Measurements from ENCODE around the gene RUBCN. TPM values are rescaled to one million over a fixed set of nuclear protein-coding genes. Genes with fewer than 3 reads are reported as not detected.

The RUBCN gene
- 10 to 100 TPM in 2 of 10 donors, 1 to 10 TPM in 8; 6.6 to 13.8 (median 8.5) TPM for polyA plus RNA-seq (ENCODE audit: insufficient read length in 10 of 10)
- long read RNA-seq, donor 1, partial matches to known transcripts: 0 of 2 reads
- long read RNA-seq, donor 1, other reads (novel, unspliced or antisense): 0 of 2 reads
- long read RNA-seq, donor 2, partial matches to known transcripts: 22 of 46 reads
- long read RNA-seq, donor 2, other reads (novel, unspliced or antisense): 24 of 46 reads
- long read RNA-seq, donor 3: 0 reads
- long read RNA-seq, donor 4, partial matches to known transcripts: 0 of 2 reads
- long read RNA-seq, donor 4, other reads (novel, unspliced or antisense): 0 of 2 reads
- long read RNA-seq, donor 5, partial matches to known transcripts: 40 of 70 reads
- long read RNA-seq, donor 5, other reads (novel, unspliced or antisense): 27 of 70 reads
- long read RNA-seq, donor 6, partial matches to known transcripts: 0 of 1 reads
- long read RNA-seq, donor 6, other reads (novel, unspliced or antisense): 0 of 1 reads
- long read RNA-seq, donor 7, partial matches to known transcripts: 0 of 1 reads
- long read RNA-seq, donor 7, other reads (novel, unspliced or antisense): 0 of 1 reads
- long read RNA-seq, donor 8, partial matches to known transcripts: 0 of 1 reads
- long read RNA-seq, donor 8, other reads (novel, unspliced or antisense): 0 of 1 reads
- long read RNA-seq, donor 9: 0 reads

DNA sequence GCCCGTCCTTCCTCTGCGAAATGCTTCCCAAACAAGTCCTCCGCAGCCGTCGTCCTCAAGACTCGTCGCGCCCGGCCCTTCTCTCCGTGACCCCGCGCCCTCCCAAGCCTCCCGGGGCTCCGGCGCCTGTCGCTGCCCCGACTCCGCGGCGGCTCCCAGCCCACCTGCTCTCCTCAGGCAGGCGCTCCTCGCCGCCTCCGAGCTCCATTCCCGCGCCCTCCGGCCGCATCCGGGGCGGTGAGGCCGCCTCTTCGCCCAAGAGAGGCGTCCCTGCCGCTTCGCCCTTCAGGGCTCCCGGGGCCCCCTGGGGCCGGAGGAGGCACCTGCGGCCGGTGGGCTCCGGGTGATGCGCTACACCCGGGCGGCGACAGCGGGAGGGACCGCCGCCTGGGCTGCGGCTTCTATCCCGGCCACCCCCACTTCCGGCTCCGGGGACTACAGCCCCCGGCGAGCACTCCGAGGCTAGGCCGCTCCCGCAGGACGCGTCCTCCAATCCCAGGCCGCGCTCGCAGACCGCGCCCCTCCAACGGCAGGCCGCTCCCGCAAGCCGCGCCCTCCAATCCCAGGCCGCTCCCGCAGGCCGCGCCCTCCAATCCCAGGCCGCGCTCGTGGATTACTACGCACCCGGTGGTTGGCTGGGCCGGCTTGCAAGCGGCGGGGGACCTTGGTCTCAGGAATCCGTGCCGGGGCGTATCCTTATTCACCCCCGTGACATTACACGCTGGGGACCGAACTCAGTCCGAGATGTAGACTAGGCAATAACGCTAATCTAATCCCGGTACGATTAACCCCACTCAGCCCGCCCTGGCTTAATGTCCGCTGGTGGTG is at the start of gene RUBCN:
RUBCN (minus strand) TSS at position 414 of the 828 bp plus-strand sequence; CDS start at position 229, 185 bp downstream.
- peak; percentile 94 to 98 (median 96) for DNase-seq

DNA sequence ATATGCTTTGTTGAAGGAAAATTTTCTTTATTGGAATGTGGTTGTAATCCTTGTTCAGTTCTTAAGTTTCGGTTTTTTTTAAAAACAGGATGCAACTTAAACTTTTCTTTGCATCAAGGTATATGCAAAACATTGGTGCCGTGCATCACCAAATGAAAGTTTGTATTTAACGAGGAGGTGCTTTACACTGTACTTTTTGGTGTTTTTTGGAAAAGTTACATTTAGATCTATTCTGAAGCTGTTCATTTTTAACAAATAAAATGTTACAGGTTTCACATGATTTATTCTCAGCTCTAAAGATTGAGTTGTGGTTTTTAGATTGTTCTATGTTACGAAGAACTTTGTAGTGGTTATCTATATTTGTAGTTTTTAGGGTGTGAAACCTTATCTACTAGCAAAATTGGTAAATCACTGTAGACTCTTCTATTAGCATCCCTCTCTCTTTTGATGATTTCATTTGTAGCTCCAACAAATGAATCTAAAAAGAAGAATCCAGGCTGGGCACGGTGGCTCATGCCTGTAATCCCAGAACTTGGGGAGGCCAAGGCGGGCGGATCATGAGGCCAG is 47.4 kb upstream of the RUBCN start:
- no peak for DNase-seq

DNA sequence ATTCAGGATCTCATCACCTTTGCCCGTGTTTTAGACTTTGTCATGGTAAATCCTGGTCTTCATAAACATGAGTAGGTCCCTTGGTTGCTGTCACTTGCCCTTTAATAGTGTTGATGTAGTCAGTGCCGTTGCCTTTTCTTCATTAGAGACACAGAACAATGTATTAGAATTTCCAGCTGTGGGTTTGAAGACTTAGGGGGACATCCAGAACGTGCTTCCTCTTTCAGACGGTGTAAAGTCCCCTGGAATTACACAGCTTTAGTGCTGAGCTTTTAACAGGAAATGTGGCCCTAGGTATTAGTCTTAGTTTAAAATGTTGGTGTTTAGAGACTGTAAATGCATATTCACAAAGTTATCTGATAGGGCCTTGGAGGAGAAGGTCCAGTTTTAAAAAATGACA is 45.5 kb upstream of the RUBCN start:
- no peak for DNase-seq

DNA sequence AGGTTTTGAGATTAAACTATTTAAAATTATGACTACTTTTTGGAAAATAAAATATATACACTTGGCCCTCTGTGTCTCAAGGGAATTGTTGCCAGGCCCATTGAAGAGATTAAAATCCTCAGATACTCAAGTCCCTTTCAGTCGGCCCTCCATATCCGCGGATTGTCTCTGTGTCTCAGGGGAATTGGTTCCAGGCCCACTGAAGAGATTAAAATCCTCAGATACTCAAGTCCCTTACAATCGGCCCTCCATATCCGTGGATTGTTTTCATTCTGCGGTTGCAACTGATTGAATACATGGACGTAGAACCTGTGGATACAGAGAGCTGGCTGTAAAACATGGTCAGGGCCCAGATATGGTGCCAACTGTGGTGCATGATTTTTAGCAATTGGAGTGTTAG is 38.6 kb upstream of the RUBCN start:
- no peak for DNase-seq

DNA sequence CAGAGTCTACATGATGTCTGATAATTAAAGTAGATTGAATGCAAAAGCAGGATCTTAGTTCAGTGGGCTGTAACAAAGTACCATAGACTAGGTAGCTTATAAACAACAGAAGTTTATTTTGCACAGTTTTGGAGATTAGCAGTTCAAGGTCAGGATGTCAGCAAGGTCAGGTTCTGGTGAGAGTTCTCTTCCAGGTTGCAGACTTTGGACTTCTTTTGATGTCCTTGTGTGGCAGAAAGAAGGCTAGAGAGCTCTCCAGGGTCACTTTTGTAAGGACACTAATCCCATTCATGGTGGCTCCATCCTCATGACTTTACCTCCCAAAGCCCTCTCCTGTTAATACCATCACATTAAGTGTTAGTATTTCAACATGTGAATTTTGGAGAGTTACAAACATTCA is 25.1 kb upstream of the RUBCN start:
- DNase-seq: no peak

DNA sequence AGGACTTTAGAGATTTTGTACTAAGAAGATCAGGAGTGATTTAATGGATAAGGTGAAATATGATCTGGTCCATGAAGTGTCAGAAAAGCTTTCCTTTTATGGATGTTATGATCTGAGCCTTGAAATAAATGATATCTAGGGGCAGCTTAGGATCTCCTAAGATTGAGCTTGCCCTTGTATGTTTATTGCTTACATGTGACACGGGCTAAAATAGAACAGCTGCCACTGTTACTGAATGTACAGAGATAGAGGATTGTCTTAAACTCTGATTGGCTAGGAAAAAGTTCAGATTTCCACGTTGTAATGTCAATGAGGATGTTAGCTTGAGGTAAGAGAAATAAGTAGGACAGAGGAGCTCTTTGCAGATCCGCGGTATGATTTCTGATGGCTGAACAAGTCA is 21.8 kb upstream of the RUBCN start:
- DNase-seq: no peak

DNA sequence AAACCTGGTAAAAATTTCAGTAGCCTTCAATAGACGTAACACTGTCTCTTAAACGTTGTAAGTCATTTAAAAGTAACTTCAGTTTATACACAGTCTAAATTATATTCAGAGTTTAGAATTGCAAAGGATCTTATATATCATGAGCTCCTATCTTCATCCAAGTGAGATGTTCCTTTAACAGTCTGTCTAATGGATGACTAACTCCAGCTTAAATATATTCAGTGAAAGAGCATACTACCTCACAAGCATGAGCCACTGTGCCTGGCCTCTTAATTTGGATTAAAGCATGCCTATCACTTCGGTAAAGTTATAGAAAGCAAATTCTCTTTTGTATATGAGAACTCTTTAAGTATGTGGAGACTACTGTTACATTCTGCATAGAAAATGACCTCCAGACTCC is 20.0 kb upstream of the RUBCN start:
- DNase-seq: no peak

DNA sequence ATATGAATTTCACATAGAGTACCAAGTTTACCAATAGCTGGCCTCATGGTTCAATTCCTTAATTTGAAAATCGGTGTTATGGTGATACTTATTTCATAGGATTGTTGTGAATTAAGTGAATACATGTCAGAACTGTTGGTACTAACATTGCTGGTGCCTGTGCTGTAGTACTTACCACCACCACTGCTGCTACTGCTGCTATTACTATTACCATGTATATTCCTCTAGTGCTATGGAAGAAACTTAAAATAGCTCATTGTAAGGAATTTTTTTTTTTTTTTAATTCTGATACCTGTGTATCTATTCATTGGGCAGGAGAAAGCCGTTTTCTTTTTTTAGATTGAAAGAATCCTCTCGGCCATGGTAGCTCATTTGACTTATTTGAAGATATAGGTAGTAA is 16.6 kb upstream of the RUBCN start:
- DNase-seq: no peak

DNA sequence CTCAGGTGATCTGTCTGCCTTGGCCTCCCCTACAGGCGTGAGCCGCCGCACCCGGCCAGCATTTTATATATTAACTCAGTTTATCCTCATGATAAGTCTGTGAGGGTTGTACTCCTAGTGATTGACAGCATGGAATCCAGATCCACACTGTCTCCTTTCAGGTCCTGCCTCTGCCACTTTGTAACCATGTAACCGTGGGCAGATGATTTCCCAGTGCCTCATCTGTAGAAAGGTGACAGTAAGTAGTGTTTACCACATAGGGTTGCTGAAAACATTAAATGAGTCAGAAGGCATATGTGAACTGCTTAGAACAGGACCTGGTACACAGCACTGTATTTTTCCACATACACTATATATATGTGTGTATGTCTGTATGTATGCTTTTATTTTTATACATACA is 15.4 kb upstream of the RUBCN start:
- DNase-seq: no peak

DNA sequence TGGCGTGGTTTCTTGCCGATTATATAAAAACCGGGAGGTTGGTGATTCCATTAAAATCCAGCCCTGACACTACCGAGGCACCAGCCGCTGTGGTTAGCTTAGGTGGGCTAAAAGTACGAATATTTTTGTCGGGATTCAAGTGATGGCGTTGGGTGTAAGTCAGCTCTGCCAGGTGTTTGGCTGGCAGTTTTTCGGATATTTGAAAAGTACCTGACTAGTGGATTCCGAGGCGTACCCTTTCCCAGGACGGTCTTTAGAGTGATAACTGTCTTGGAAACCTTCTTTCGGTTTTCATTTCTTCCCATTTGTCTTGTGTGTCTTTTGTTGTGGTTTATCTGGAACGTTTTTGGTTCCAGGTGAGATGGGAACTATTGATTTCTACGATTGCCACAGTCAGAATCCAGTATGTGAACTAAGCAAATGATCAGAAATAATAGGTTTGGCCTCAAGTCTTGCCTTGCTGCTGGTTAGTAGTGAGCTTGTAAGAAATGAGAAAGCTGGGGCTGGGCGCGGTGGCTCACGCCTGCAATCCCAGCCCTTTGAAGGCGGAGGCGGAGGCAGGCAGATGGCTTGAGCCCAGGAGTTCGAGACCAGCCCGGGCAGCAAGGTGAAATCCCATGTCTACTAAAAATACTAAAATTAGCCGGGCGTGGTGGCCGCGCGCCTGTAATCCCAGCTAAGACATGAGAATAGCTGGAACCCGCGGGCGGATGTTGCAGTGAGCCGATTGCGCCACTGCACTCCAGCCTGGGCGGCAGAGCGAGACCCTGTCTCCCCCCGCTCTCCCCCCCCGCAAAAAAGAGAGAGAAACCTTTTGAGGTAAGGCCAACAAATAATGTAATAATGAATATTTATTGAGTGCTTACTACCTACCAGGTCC is 14.4 kb upstream of the RUBCN start:
- peak in 2 of 3 donors; percentile 10 to 61 for DNase-seq

DNA sequence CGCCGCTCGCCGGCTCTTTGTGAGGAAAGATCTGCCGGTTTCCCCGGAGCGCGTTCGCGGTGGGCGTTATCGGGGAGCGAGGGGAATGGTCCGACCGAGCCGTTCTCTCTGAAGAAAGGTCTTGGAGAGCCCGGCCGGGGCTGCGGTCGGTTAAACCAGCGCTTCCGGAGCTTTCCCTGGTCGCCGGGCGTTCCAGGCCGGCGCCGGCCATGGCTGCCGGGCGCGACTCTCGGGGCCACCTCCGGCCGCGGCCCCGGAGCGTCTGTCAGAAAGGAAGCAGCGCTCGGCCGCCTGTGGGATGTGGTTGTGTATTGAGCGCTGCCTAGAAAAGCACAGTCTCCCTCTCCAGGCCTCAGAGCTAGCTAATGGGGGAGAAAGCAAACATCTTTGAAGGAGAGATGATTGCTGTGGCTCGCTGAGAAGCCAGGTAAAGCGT is 13.7 kb upstream of the RUBCN start:
- peak; percentile 56 to 86 (median 66) for DNase-seq

DNA sequence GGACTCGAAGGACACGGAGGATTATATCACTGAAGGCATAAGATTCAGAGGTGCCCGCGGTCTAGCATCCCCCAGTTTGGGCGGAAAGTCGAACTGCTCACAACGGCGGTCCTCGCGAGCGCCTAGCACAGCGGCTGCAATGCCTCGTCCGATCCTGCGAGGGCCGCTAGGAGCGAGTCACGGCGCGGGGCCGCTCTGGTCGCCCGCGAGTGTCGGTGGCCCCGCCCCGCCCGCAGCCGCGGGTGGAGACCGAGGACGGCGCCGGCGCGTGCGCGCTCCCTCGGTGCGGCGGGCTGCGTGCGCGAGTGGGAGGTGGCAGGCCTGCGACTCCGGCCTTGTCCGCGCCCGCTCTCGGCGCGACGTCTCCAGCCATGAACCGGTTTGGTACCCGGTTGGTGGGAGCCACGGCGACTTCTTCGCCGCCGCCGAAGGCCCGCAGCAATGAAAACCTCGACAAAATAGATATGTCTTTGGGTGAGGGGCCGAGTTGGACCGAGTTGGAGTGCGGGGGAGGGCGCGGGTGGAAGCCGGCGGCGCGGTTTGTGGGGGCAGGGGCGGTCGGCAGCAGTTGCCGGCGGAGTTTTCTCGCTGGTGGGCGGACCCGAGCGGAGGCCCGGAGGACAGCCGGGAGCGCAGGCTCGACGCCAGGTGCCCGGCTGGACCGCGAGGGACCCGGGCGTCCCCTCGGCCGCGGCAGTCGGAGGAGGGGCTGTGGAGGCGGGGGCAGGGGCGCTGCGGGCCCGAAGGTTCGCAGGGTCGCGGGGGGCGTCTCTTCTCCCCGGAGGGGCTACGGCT is 13.1 kb upstream of the RUBCN start, which contains the start of gene FYTTD1:
FYTTD1 (plus strand) TSS at position 283 of the 795 bp plus-strand sequence; CDS start at position 372, 89 bp downstream.
- DNase-seq: peak; percentile 85 to 97 (median 93)

DNA sequence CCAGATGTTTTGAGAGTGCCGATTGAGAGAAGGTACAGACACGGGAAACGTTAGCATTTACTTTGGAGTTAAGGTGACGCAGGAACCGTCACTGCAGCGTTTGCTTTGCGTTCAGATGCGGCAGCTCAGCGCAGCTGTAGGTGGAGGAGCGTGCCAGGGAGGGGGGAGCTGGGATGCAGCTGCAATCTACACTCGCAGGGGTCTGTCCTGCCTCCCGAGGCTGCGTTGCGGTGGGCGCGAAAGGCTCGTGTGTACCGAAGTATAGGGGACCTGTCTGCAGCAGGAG is 12.6 kb upstream of the RUBCN start:
- DNase-seq: no peak

DNA sequence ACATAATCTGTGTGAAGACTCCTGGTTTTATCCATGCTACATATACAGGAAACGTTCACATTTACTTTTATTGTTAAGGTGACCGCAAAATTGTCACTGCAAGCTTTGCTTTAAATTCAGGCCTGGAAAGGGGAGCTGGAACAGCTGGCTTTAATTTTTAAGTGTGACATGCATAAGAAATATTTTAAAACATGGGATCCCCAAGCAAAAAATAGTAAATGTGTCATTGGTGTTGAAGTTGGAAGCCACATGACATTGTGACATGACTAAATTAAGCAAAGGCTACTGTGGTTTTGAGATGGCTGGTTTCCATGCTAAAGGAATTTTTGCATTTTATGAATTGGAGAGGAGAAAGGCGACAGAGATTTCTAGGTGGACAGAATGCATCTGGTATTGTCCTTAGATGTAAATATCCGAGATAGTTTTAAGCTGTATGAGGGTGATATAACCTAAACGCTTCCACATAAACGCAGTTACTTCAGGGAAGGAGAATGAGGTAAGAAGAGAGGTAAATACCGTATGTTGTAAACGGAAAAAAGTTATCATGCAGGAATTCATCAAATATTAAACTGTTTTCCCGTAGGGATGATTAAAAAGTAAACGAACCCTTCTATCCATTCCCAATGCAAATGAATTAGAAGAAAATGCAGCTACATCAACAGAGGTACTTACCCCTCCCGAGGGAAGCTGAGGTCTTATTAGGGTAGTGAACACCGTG is 12.1 kb upstream of the RUBCN start:
- DNase-seq: peak in 2 of 3 donors; percentile 15 to 72

DNA sequence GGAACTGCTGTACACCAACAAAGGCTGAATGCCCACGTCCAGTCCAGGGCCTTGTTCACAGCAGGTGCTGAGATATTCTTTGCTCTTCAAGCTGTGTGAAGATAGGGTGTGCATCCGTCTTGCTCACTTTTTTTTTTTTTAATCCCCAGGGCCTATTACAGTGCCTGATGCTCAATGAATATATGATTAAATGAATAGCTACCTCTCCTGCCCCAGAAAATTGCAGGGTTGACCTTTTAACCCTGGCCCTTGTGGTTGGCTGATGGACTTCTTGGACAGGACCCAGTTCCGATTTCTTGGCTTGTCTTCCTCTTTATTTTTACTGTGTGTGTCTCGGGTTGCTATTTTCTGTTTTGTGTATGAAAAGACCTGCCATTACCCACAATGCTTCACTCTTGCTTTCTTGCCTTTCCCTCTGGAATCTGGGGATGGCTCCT is 10.1 kb upstream of the RUBCN start:
- DNase-seq: peak in 1 of 3 donors; percentile 18

DNA sequence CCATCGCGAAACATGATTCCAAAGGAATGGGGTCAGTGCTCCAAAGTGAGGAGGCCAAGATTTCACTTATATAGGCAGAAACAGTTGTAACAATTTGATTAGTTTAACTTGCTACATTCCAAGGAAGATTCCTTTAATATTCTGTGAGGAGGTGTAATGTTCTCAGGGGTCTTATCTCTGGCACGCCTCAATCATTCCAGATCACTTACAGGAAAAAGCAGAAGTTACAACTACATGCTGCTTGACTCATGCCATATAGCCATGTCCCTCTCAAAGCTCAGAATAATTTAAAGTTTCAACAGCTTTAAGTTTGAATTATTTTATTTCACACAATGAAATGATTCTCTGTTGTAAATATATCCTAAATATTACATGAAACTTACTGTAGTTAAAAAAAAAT is 9.5 kb upstream of the RUBCN start:
- DNase-seq: no peak

DNA sequence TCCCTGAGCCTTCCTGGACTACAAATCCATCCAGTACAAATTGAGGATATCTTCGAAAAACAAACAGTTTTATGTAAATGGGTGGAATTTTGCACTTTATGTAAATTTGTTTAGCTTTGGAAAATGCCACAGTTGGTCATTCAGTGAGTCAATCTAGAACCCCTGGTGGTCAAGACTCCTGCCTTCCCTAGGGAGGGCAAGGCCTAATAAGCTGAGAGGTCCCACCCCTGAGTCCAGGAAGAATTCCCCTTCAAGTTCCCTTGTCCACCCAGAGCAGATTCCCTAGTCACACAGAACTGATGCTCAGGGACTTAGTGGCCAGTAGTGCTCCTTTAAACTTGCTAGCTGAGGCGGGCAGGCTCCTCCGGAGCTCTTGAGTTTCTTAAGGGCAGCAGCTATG is 6.1 kb upstream of the RUBCN start:
- DNase-seq: no peak

DNA sequence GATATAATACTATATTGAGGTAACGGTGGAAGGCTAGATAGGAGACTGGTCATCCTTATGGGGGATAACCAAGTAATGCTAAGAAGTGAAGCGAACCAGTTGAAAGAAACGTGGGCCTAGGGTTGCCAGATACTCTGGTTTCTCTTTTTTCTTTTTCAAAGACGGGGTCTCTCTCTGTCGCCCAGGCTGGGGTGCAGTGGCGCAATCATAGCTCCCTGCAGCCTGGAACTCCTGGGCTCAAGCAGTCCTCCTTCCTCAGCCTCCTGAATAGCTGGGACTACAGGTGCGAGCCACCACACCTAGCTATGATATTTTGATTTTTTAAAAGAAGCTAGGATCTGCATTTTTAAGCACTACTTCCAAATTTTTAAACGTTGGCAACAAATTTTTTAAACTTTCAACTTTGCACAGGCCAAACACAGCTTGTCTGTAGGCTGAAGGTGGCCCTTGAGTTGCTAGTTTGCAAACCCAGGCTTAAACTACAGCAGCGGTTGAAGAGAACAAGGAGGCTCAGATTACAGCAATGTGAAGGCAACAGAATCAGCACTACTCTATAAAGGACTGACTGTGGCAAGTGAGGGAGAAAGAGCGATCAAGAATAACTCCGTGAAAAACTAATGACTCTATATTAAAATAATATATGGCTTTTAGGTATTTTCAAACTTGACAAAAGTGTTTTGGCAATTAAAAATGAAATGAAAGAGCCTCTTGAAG is 1.2 kb upstream of the RUBCN start:
- DNase-seq: no peak

DNA sequence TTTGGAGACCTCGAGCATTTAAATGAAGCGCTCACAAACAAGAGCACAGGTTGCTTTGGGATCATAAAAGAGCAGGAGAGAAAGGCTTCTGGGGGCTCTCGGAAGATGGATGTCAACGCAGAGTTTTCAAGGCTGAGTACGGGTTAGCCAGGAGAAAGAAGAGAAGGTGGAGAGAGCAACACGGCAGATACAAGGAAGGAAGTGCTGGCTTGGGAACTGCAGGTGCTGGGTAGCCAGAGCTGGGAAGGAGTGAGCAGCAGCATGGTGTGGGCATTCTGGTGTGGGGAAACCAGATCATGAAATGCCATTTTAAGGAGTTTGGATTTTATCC is 580 bp upstream of the RUBCN start:
- DNase-seq: no peak

All from muscle of back (tissue), 13 donors.